Neural progenitor cell (in vitro differentiated cells): Measurements from ENCODE around the gene OR8D2. TPM values are rescaled to one million over a fixed set of nuclear protein-coding genes. Genes with fewer than 3 reads are reported as not detected.

Experiments used
- DNase-seq: peaks from one replicate; pipeline ENCODE4 v3.0.0-alpha.2; 2016; ENCODE audit warnings: low spot score
- H2AFZ ChIP-seq: fragments of 200-600 bp; sonication (generic); replicated peaks from 2 replicates; pipeline ENCODE4 v1.6.1; 2016; ENCODE audit warnings: antibody characterized with exemption
- H3F3A ChIP-seq: fragments of 200-600 bp; sonication (generic); 2 replicates; pipeline ENCODE4 v1.6.1; 2016; ENCODE audit warnings: antibody characterized with exemption, low read depth
- H3K27ac ChIP-seq: fragments of 200-600 bp; sonication (generic); 2 replicates; pipeline ENCODE4 v1.5.1; 2016; ENCODE audit warnings: mild to moderate bottlenecking
- H3K27me3 ChIP-seq: fragments of 200-600 bp; sonication (generic); 2 replicates; pipeline ENCODE4 v1.6.1; 2016; ENCODE audit warnings: mild to moderate bottlenecking, moderate library complexity
- H3K36me3 ChIP-seq: fragments of 200-600 bp; sonication (generic); 2 replicates; pipeline ENCODE4 v1.5.1; 2016
- H3K4me1 ChIP-seq: fragments of 200-600 bp; sonication (generic); 2 replicates; pipeline ENCODE4 v1.6.1; 2016; ENCODE audit warnings: mixed run types
- H3K4me2 ChIP-seq: fragments of 200-600 bp; sonication (generic); 2 replicates; pipeline ENCODE4 v1.6.1; 2016
- H3K4me3 ChIP-seq: fragments of 200-600 bp; sonication (generic); 2 replicates; pipeline ENCODE4 v1.5.1; 2016
- H3K79me2 ChIP-seq: fragments of 200-600 bp; sonication (generic); 2 replicates; pipeline ENCODE4 v1.6.1; 2016; ENCODE audit warnings: low read depth
- H3K9ac ChIP-seq: fragments of 200-600 bp; sonication (generic); 2 replicates; pipeline ENCODE4 v1.6.1; 2016
- H3K9me3 ChIP-seq: fragments of 200-600 bp; sonication (generic); 2 replicates; pipeline ENCODE4 v1.5.1; 2016; ENCODE audit warnings: low read depth
- H4K20me1 ChIP-seq: fragments of 200-600 bp; sonication (generic); 2 replicates; pipeline ENCODE4 v1.6.1; 2016; ENCODE audit warnings: low read depth
- H3K27ac Mint-ChIP-seq: 3 replicates; pipeline ENCODE4 v1.8.0; 2021; ENCODE audit warnings: mixed read lengths
- H3K27me3 Mint-ChIP-seq: 2 replicates; pipeline ENCODE4 v1.8.0; 2022; ENCODE audit warnings: low read depth, mild to moderate bottlenecking, inconsistent platforms, moderate library complexity, mixed read lengths; ENCODE audit not compliant: insufficient read depth
- H3K36me3 Mint-ChIP-seq: 3 replicates; pipeline ENCODE4 v1.8.0; 2021; ENCODE audit warnings: mixed read lengths
- H3K4me1 Mint-ChIP-seq: 3 replicates; pipeline ENCODE4 v1.8.0; 2021; ENCODE audit warnings: mixed read lengths
- H3K4me3 Mint-ChIP-seq: 3 replicates; pipeline ENCODE4 v1.8.0; 2021; ENCODE audit warnings: mild to moderate bottlenecking, moderate library complexity, mixed read lengths
- H3K9me3 Mint-ChIP-seq: 3 replicates; pipeline ENCODE4 v1.8.0; 2020; ENCODE audit warnings: mixed read lengths
- EZH2 ChIP-seq: fragments of 200-600 bp; sonication (generic); IDR thresholded peaks from 2 replicates; pipeline ENCODE4 v1.6.1; 2017; ENCODE audit warnings: antibody characterized with exemption, mild to moderate bottlenecking, moderate library complexity
- EZH2phosphoT487 ChIP-seq: fragments of 200-600 bp; sonication (generic); IDR thresholded peaks from 2 replicates; pipeline ENCODE4 v1.6.1; 2017; ENCODE audit warnings: antibody characterized with exemption
- total RNA-seq: library from RNA; depleted of rRNA; stranded (reverse); fragments of >200 nt; gene quantifications from 2 replicates; pipeline ENCODE4 v1.2.3, GENCODE V29; 2015; ENCODE audit warnings: low replicate concordance
- TF ChIP-seq, protein P1 (sequence below): fragments of 200-600 bp; sonication (generic); IDR thresholded peaks from 2 replicates; pipeline ENCODE4 v1.5.1; 2017; ENCODE audit warnings: antibody characterized with exemption, mild to moderate bottlenecking

The OR8D2 gene
- total RNA-seq, 1 donor from 2014 or later = not detected

DNA sequence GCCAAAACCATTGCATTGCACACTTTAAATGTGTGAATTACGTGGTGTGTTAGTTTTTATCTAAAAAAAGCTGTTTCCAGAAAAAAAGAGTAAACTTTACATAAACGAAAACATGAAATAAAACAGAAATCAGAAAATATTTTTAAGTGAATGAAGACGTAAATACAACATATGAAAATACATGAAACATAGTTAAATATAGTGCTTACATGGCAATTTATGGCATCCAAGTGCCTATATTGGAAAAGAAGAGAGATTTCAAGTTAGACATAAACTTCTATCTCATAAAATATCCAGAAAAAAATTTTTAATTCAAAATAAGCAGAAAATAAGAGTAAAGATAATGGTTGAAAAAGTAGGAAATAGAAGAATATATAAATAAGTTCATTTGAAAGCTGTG is 11.9 kb upstream of the OR8D2 start:
- no peak overlapping the region for H3K27ac Mint-ChIP-seq
- TF ChIP-seq, protein P1, sequence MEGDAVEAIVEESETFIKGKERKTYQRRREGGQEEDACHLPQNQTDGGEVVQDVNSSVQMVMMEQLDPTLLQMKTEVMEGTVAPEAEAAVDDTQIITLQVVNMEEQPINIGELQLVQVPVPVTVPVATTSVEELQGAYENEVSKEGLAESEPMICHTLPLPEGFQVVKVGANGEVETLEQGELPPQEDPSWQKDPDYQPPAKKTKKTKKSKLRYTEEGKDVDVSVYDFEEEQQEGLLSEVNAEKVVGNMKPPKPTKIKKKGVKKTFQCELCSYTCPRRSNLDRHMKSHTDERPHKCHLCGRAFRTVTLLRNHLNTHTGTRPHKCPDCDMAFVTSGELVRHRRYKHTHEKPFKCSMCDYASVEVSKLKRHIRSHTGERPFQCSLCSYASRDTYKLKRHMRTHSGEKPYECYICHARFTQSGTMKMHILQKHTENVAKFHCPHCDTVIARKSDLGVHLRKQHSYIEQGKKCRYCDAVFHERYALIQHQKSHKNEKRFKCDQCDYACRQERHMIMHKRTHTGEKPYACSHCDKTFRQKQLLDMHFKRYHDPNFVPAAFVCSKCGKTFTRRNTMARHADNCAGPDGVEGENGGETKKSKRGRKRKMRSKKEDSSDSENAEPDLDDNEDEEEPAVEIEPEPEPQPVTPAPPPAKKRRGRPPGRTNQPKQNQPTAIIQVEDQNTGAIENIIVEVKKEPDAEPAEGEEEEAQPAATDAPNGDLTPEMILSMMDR = no peak
- TF ChIP-seq EZH2phosphoT487 (no peak), EZH2 (no peak)
- Histone ChIP-seq H3K27ac (no peak overlapping the region), H3K4me2 (no peak overlapping the region), H3K9me3 (no peaks in the 10 kb centered on the region), H4K20me1 (no peaks in the 10 kb centered on the region), H3F3A (no peaks in the 10 kb centered on the region), H3K4me1 (no peaks in the 10 kb centered on the region), H3K27me3 (no peaks in the 10 kb centered on the region), H3K9ac (no peak overlapping the region), H3K36me3 (no peaks in the 10 kb centered on the region), H2AFZ (no peak overlapping the region), H3K4me3 (no peak overlapping the region), H3K79me2 (no peaks in the 10 kb centered on the region)
- H3K4me1 Mint-ChIP-seq = no peaks in the 10 kb centered on the region
- no peak for DNase-seq
- no peaks in the 10 kb centered on the region for H3K9me3 Mint-ChIP-seq
- no peak overlapping the region for H3K4me3 Mint-ChIP-seq
- no peaks in the 10 kb centered on the region for H3K27me3 Mint-ChIP-seq
- H3K36me3 Mint-ChIP-seq = no peaks in the 10 kb centered on the region

DNA sequence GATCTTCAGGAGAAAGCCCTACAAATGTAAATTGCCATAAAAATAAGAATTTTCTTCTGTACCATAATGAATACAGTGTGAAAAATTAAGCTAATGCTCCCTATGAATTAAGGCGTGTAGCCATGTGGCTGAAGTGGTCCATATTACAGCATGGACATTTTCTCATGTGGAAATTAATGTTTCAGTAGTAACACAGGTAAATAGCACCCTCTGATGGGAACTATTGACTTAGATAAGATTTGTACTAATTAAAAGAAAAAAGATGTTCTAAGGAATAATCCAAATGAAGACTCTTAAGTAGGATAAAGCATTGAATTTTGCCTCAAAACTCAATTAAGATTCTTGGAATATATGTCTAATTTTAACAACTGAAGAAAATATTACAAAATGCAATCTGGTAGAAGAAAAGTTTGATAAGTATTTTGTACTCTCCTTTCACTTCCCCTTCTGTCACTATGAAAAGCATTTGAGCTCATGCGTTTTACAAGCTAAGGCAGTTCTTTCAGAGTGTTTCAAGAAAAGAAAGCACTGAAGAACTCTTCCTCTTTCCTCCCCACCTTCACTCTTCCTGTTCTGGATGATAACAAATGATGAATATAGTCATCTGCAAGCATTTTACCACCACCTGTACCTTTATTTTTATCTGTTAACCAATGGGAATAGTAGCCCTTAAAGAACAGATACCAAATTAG is 9.9 kb upstream of the OR8D2 start:
- Histone ChIP-seq H3K4me1 (no peaks in the 10 kb centered on the region), H3K36me3 (no peaks in the 10 kb centered on the region), H3K79me2 (no peaks in the 10 kb centered on the region), H3K27me3 (no peaks in the 10 kb centered on the region), H3K4me3 (no peak overlapping the region), H3K9me3 (no peaks in the 10 kb centered on the region), H3K27ac (no peak overlapping the region), H2AFZ (peak overlapping the region; percentile 31), H3F3A (no peaks in the 10 kb centered on the region), H4K20me1 (no peaks in the 10 kb centered on the region), H3K4me2 (no peak overlapping the region), H3K9ac (no peak overlapping the region)
- no peak overlapping the region for H3K27ac Mint-ChIP-seq
- TF ChIP-seq EZH2 (no peak), EZH2phosphoT487 (no peak)
- H3K4me3 Mint-ChIP-seq = no peak overlapping the region
- no peaks in the 10 kb centered on the region for H3K36me3 Mint-ChIP-seq
- H3K27me3 Mint-ChIP-seq = no peaks in the 10 kb centered on the region
- no peaks in the 10 kb centered on the region for H3K9me3 Mint-ChIP-seq
- H3K4me1 Mint-ChIP-seq = no peaks in the 10 kb centered on the region
- DNase-seq = no peak

DNA sequence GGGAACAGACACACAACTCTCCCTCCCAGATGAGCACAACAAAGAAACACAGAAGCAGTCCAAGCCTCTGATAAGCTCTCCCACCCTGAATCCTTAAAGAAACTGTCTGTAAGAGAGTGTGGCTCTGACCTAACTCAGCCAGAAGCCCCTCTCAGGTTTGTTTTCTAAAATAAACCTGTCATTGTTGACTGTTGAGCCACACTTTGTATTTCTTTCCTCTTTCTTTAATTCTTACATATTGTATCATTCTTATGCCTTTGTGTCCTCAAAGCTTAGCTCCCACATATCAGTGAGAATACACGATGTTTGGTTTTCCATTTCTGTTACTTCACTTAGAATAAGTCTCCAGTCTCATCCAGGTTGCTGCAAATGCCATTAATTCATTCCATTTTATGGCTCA is 7.8 kb upstream of the OR8D2 start:
- Histone ChIP-seq H3K27me3 (no peaks in the 10 kb centered on the region), H2AFZ (no peak overlapping the region), H3K36me3 (no peaks in the 10 kb centered on the region), H3K4me3 (no peak overlapping the region), H4K20me1 (no peaks in the 10 kb centered on the region), H3K9ac (no peak overlapping the region), H3F3A (no peaks in the 10 kb centered on the region), H3K4me1 (no peaks in the 10 kb centered on the region), H3K4me2 (no peak overlapping the region), H3K27ac (no peak overlapping the region), H3K79me2 (no peaks in the 10 kb centered on the region), H3K9me3 (no peaks in the 10 kb centered on the region)
- TF ChIP-seq, protein P1 = no peak
- TF ChIP-seq EZH2phosphoT487 (no peak), EZH2 (no peak)
- no peak for DNase-seq
- Mint-ChIP-seq H3K27ac (no peak overlapping the region), H3K9me3 (no peaks in the 10 kb centered on the region), H3K36me3 (no peaks in the 10 kb centered on the region), H3K4me1 (no peaks in the 10 kb centered on the region), H3K4me3 (no peak overlapping the region), H3K27me3 (no peaks in the 10 kb centered on the region)

DNA sequence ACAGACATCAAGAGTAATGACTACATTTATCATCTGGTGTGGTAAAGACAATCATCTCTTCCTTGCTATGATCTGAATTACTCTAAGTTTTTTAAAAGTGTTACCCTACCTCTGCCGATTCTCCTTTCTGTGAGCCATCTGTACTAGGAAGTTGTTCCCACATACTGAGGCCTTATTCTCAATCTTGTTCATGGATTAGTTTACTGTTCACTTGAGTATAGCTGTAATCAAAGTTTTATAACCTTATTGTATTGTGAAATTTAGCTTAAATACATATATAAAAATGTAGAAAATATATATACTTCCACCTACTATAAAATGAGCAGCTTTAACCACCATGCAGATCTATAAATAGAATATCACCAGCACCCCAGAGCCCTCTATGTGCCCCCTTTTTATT is 2.4 kb upstream of the OR8D2 start:
- Histone ChIP-seq H3K36me3 (no peaks in the 10 kb centered on the region), H4K20me1 (no peaks in the 10 kb centered on the region), H3K79me2 (no peaks in the 10 kb centered on the region), H2AFZ (no peak overlapping the region), H3K27me3 (no peaks in the 10 kb centered on the region), H3K4me2 (no peak overlapping the region), H3K9me3 (no peaks in the 10 kb centered on the region), H3K4me1 (no peaks in the 10 kb centered on the region), H3K9ac (no peak overlapping the region), H3K4me3 (no peak overlapping the region), H3F3A (no peaks in the 10 kb centered on the region), H3K27ac (no peak overlapping the region)
- Mint-ChIP-seq H3K9me3 (no peaks in the 10 kb centered on the region), H3K4me3 (no peak overlapping the region), H3K4me1 (no peaks in the 10 kb centered on the region), H3K36me3 (no peaks in the 10 kb centered on the region), H3K27me3 (no peaks in the 10 kb centered on the region), H3K27ac (no peak overlapping the region)
- no peak for DNase-seq
- TF ChIP-seq, protein P1 = no peak
- TF ChIP-seq EZH2phosphoT487 = no peak
- no peak for TF ChIP-seq EZH2
